Activated CD8-positive, alpha-beta memory T cell treated with anti-CD3 and anti-CD28 coated beads, Interleukin-2, amount 50 U/mL, for 24 hours (primary cell): ENCODE data around the gene SAP25.
A peak's percentile ranks its signal among the peaks of the same experiment; 100 is the strongest.

Experiments used
- DNase-seq: peaks from one replicate; pipeline ENCODE4 v3.0.0-alpha.2; 2020; ENCODE audit errors: extremely low read depth

Gene SAP25

GRCh38 chr7:100595188-100595587 lies 21.5 kb upstream of the SAP25 start:
- DNase-seq, result no peak

- no peak for DNase-seq
Observed at GRCh38 chr7:100591596-100591995, 17.9 kb upstream of the SAP25 start.

GRCh38 chr7:100590077-100590737 lies 16.5 kb upstream of the SAP25 start:
- DNase-seq, result no peak

- DNase-seq, result no peak
Observed at GRCh38 chr7:100589341-100589947, 15.7 kb upstream of the SAP25 start.

GRCh38 chr7:100588438-100588837 lies 14.7 kb upstream of the SAP25 start:
- no peak for DNase-seq

- DNase-seq, result peak; percentile 99
Observed at GRCh38 chr7:100586266-100587025, 12.7 kb upstream of the SAP25 start, which contains the start of gene FBXO24. Gene FBXO24, plus strand, starts transcription at chr7:100586328. Its CDS starts 298 bp downstream, at chr7:100586626.

GRCh38 chr7:100585511-100586265 lies 12.0 kb upstream of the SAP25 start, which contains the start of gene LRCH4:
Gene LRCH4, minus strand, starts transcription at chr7:100586129. Its CDS starts 29 bp downstream, at chr7:100586100.
- DNase-seq, result no peak

GRCh38 chr7:100584683-100585510 lies 11.2 kb upstream of the SAP25 start:
- no peak for DNase-seq

GRCh38 chr7:100584054-100584682 lies 10.5 kb upstream of the SAP25 start:
- no peak for DNase-seq

- no peak for DNase-seq
Observed at GRCh38 chr7:100583132-100584053, 9.7 kb upstream of the SAP25 start.

- DNase-seq, result no peak
Observed at GRCh38 chr7:100582650-100583049, 8.9 kb upstream of the SAP25 start.

GRCh38 chr7:100582041-100582579 lies 8.4 kb upstream of the SAP25 start:
- DNase-seq, result no peak

GRCh38 chr7:100580466-100581283 lies 7.0 kb upstream of the SAP25 start:
- no peak for DNase-seq

GRCh38 chr7:100578246-100579183 lies 4.8 kb upstream of the SAP25 start:
- no peak for DNase-seq

GRCh38 chr7:100577507-100577906 lies 3.8 kb upstream of the SAP25 start:
- no peak for DNase-seq

- DNase-seq, result no peak
Observed at GRCh38 chr7:100577103-100577502, 3.4 kb upstream of the SAP25 start.

GRCh38 chr7:100576384-100576993 lies 2.8 kb upstream of the SAP25 start:
- DNase-seq, result no peak
